H1 (cell line): ENCODE measurements around the gene MRPS25. TPM values are rescaled to one million over a fixed set of nuclear protein-coding genes. Genes with fewer than 3 reads are reported as not detected.

Experiments used
- CTCF ChIA-PET: fragments of 300-600 bp; sonication (Branson Sonifier 250); formaldehyde crosslinking; loops from one replicate; lab custom pipeline; 2021; ENCODE audit not compliant: partially characterized antibody; lab: Charles Lee
- POLR2A ChIA-PET: fragments of 300-600 bp; sonication (Branson Sonifier 250); formaldehyde crosslinking; loops from one replicate; lab custom pipeline; 2021; ENCODE audit warnings: inconsistent platforms; ENCODE audit not compliant: partially characterized antibody; lab: Charles Lee
- DNase-seq, 2 experiments: peaks; one replicate each; pipeline versions ENCODE4 v3.0.0 to v3.0.0-alpha.2; 2010 to 2022; ENCODE audit warnings: low spot score in 2 of 2, low read depth in 1 of 2, mixed read lengths in 1 of 2
- FAIRE-seq: peaks from 2 replicates; lab custom pipeline; 2011; peaks lifted over from hg19 to GRCh38; lab: Jason Lieb, UNC
- H2AFZ ChIP-seq: 2 replicates; pipeline ENCODE4 v1.8.1; 2012; ENCODE audit warnings: low read length, inconsistent platforms
- H2AK5ac ChIP-seq: 2 replicates; pipeline ENCODE4 v1.6.1; 2013; ENCODE audit warnings: low read depth, low read length
- H2BK120ac ChIP-seq: replicated peaks from 2 replicates; pipeline ENCODE3; 2013; ENCODE audit warnings: low read depth, low read length, inconsistent platforms
- H2BK12ac ChIP-seq: 2 replicates; pipeline ENCODE4 v1.6.1; 2013; ENCODE audit warnings: low read depth, low read length
- H2BK15ac ChIP-seq: 2 replicates; pipeline ENCODE4 v1.6.1; 2013; ENCODE audit warnings: low read length
- H2BK20ac ChIP-seq: 2 replicates; pipeline ENCODE4 v1.6.1; 2013; ENCODE audit warnings: low read length
- H2BK5ac ChIP-seq: 2 replicates; pipeline ENCODE4 v1.6.1; 2013; ENCODE audit warnings: low read depth, low read length
- H3K14ac ChIP-seq: 2 replicates; pipeline ENCODE4 v1.6.1; 2013; ENCODE audit warnings: inconsistent platforms; ENCODE audit not compliant: insufficient read length
- H3K18ac ChIP-seq: 2 replicates; pipeline ENCODE4 v1.6.1; 2013; ENCODE audit warnings: low read length; ENCODE audit errors: extremely low read depth
- H3K23ac ChIP-seq: 2 replicates; pipeline ENCODE4 v1.6.1; 2013; ENCODE audit warnings: inconsistent platforms; ENCODE audit not compliant: insufficient read length
- H3K23me2 ChIP-seq: 2 replicates; pipeline ENCODE4 v1.6.1; 2013; ENCODE audit warnings: low read depth, low read length
- H3K27ac ChIP-seq: 2 replicates; pipeline ENCODE4 v1.6.1; 2011; ENCODE audit warnings: low read depth, low read length, inconsistent platforms
- H3K27me3 ChIP-seq, 4 experiments: replicated peaks in 1 of 4; 1 replicate in 1 of 4; 2 replicates in 3 of 4; pipeline versions ENCODE4 v1.6.1 to v1.8.1; 2011 to 2013; ENCODE audit warnings: low read length in 3 of 4, mild to moderate bottlenecking in 3 of 4, inconsistent platforms in 2 of 4, mixed read lengths in 2 of 4, moderate library complexity in 1 of 4; ENCODE audit not compliant: control insufficient read depth in 3 of 4, insufficient read depth in 3 of 4; ENCODE audit errors: extremely low read depth in 1 of 4
- H3K36me3 ChIP-seq, 4 experiments: 2 replicates each; pipeline versions ENCODE4 v1.6.1 to v1.8.1; 2011 to 2013; ENCODE audit warnings: mild to moderate bottlenecking in 4 of 4, low read length in 3 of 4, moderate library complexity in 2 of 4, control low read depth in 1 of 4, inconsistent platforms in 1 of 4; ENCODE audit not compliant: insufficient read depth in 4 of 4, control insufficient read depth in 2 of 4
- H3K4ac ChIP-seq: replicated peaks from 2 replicates; pipeline ENCODE3; 2013; ENCODE audit warnings: low read length, low read depth, mixed read lengths, inconsistent platforms; ENCODE audit not compliant: insufficient read length
- H3K4me1 ChIP-seq, 4 experiments: replicated peaks in 1 of 4; 1 replicate in 1 of 4; 2 replicates in 3 of 4; pipeline versions ENCODE4 v1.6.1 to v1.8.1; 2011 to 2013; ENCODE audit warnings: low read length in 3 of 4, inconsistent platforms in 2 of 4, mixed read lengths in 1 of 4; ENCODE audit not compliant: insufficient read depth in 4 of 4, control insufficient read depth in 3 of 4
- H3K4me2 ChIP-seq, 2 experiments: 2 replicates each; pipeline versions ENCODE4 v1.6.1 to v1.8.1; 2011 to 2013; ENCODE audit warnings: low read depth in 2 of 2, low read length in 2 of 2, control low read depth in 1 of 2, inconsistent platforms in 1 of 2, mild to moderate bottlenecking in 1 of 2; ENCODE audit not compliant: insufficient read depth in 1 of 2
- H3K4me3 ChIP-seq, 4 experiments: fragments of 200-600, 300-600 bp in 1 of 4; sonication (generic), shearing (Covaris generic), sonication (Bioruptor Twin) in 1 of 4; 2 replicates each; pipeline versions ENCODE4 v1.5.1 to v1.8.1; 2011 to 2016; ENCODE audit warnings: low read length in 4 of 4, low read depth in 3 of 4, control low read depth in 2 of 4, inconsistent platforms in 2 of 4, mild to moderate bottlenecking in 2 of 4, mixed read lengths in 1 of 4, moderate library complexity in 1 of 4; ENCODE audit not compliant: insufficient read depth in 2 of 4; ENCODE audit errors: extremely low read depth in 1 of 4
- H3K56ac ChIP-seq: replicated peaks from 2 replicates; pipeline ENCODE3; 2013; ENCODE audit warnings: low read depth, mild to moderate bottlenecking, mixed read lengths, low read length, inconsistent platforms; ENCODE audit not compliant: insufficient read length
- H3K79me1 ChIP-seq: 2 replicates; pipeline ENCODE4 v1.6.1; 2013; ENCODE audit warnings: low read depth, low read length, control low read depth
- H3K79me2 ChIP-seq, 2 experiments: 2 replicates each; pipeline versions ENCODE4 v1.6.1 to v1.8.1; 2012 to 2013; ENCODE audit warnings: low read length in 2 of 2, mild to moderate bottlenecking in 2 of 2, inconsistent platforms in 1 of 2; ENCODE audit not compliant: insufficient read depth in 2 of 2, control insufficient read depth in 1 of 2
- H3K9ac ChIP-seq, 4 experiments: replicated peaks in 1 of 4; 1 replicate in 1 of 4; 2 replicates in 3 of 4; pipeline versions ENCODE4 v1.6.1 to v1.8.1; 2011 to 2013; ENCODE audit warnings: low read depth in 3 of 4, low read length in 3 of 4, control low read depth in 2 of 4, mild to moderate bottlenecking in 2 of 4, moderate library complexity in 2 of 4, inconsistent platforms in 1 of 4; ENCODE audit errors: extremely low read depth in 1 of 4
- H3K9me3 ChIP-seq, 2 experiments: 2 replicates each; pipeline versions ENCODE4 v1.6.1 to v1.8.1; 2012 to 2013; ENCODE audit warnings: mild to moderate bottlenecking in 2 of 2, moderate library complexity in 2 of 2, control low read depth in 1 of 2, inconsistent platforms in 1 of 2, low read depth in 1 of 2, low read length in 1 of 2, mixed read lengths in 1 of 2; ENCODE audit not compliant: insufficient read depth in 2 of 2
- H4K20me1 ChIP-seq, 2 experiments: replicated peaks in 1 of 2; 2 replicates each; pipeline versions ENCODE3 to v1.8.1; 2011 to 2013; ENCODE audit warnings: inconsistent platforms in 2 of 2, low read length in 2 of 2, mild to moderate bottlenecking in 1 of 2; ENCODE audit not compliant: insufficient read depth in 2 of 2, control insufficient read depth in 1 of 2
- H4K5ac ChIP-seq: 2 replicates; pipeline ENCODE4 v1.6.1; 2013; ENCODE audit warnings: low read length, low read depth, mixed read lengths, inconsistent platforms; ENCODE audit not compliant: insufficient read length
- H4K8ac ChIP-seq: 2 replicates; pipeline ENCODE4 v1.8.0; 2013; ENCODE audit warnings: mild to moderate bottlenecking, moderate library complexity, low read length, inconsistent platforms; ENCODE audit not compliant: insufficient read depth; ENCODE audit errors: extremely low read depth
- H4K91ac ChIP-seq: replicated peaks from 2 replicates; pipeline ENCODE3; 2013; ENCODE audit warnings: low read length, mixed read lengths, inconsistent platforms; ENCODE audit not compliant: insufficient read length
- CBX8 ChIP-seq: fragments of 300-800, 300-1000 bp; sonication (generic); IDR thresholded peaks from 2 replicates; pipeline ENCODE4 v1.7.1; 2016; ENCODE audit warnings: low read depth, low read length, borderline replicate concordance
- EZH2 ChIP-seq: fragments of 200-600 bp; sonication (generic); IDR thresholded peaks from 2 replicates; pipeline ENCODE4 v1.7.1; 2012; ENCODE audit warnings: low read depth, mild to moderate bottlenecking, moderate library complexity, low read length, inconsistent platforms; ENCODE audit not compliant: severe bottlenecking
- KDM1A ChIP-seq: fragments of 200-600, 300-600 bp; sonication (generic); IDR thresholded peaks from 2 replicates; pipeline ENCODE4 v1.7.1; 2016; ENCODE audit warnings: mild to moderate bottlenecking, low read length, borderline replicate concordance
- PHF8 ChIP-seq: fragments of 200-600 bp; sonication (generic); conservative IDR thresholded peaks from 2 replicates; pipeline ENCODE4 v1.7.1; 2012; ENCODE audit warnings: low read depth, mild to moderate bottlenecking, inconsistent platforms, low read length, moderate library complexity
- RAD21 ChIP-seq, 2 experiments: IDR thresholded peaks in 1 of 2; conservative IDR thresholded peaks in 1 of 2; 2 replicates each; pipeline ENCODE4 v1.6.1; 2011; ENCODE audit warnings: low read depth in 2 of 2, low read length in 2 of 2, improper control_type of control experiment in 1 of 2, inconsistent platforms in 1 of 2, mild to moderate bottlenecking in 1 of 2, moderate library complexity in 1 of 2
- RFX5 ChIP-seq: IDR thresholded peaks from 2 replicates; pipeline ENCODE4 v1.6.1; 2011; ENCODE audit warnings: low read depth, low read length, improper control_type of control experiment, borderline replicate concordance
- SP1 ChIP-seq: IDR thresholded peaks from 2 replicates; pipeline ENCODE4 v1.6.1; 2011; ENCODE audit warnings: low read depth, low read length
- SP2 ChIP-seq: IDR thresholded peaks from 2 replicates; pipeline ENCODE4 v1.6.1; 2012; ENCODE audit warnings: mild to moderate bottlenecking, low read length, inconsistent platforms
- SRF ChIP-seq: IDR thresholded peaks from 2 replicates; pipeline ENCODE4 v1.6.1; 2011; ENCODE audit warnings: mild to moderate bottlenecking, low read depth, low read length, moderate library complexity
- TCF12 ChIP-seq: IDR thresholded peaks from 2 replicates; pipeline ENCODE4 v1.6.1; 2011; ENCODE audit warnings: low read depth, mild to moderate bottlenecking, low read length
- ZNF274 ChIP-seq: IDR thresholded peaks from 2 replicates; pipeline ENCODE4 v1.7.0; 2012; ENCODE audit warnings: low read length, borderline replicate concordance; ENCODE audit errors: extremely low read depth
- WGBS, 2 experiments: shearing (Covaris generic) in 1 of 2; methylation state at CpG; one replicate each; pipeline versions ENCODE4 v1.1.6 to v1.1.7; 2013 to 2015; ENCODE audit warnings: low lambda C conversion rate in 2 of 2, mixed read lengths in 2 of 2, inconsistent platforms in 1 of 2, low coverage in 1 of 2, missing lambda C conversion rate in 1 of 2; ENCODE audit not compliant: insufficient replicate concordance in 2 of 2, insufficient coverage in 1 of 2, insufficient read length in 1 of 2; ENCODE audit errors: extremely low coverage in 1 of 2, missing lambda C conversion rate in 1 of 2; 5-methylcytosine and 5-hydroxymethylcytosine counted together
- polyA plus RNA-seq, 7 experiments: library from polyadenylated mRNA; depleted of rRNA in 3 of 7; stranded (reverse) in 5 of 7; unstranded in 2 of 7; fragments of >200 nt in 5 of 7; fragments of 200-250 nt in 2 of 7; gene quantifications; 1 replicate in 5 of 7; 2 replicates in 1 of 7; 4 replicates in 1 of 7; pipeline versions ENCODE4 v1.2.1 to v1.2.3, GENCODE V29; 2011 to 2013; ENCODE audit warnings: missing spikeins in 2 of 7, mixed read lengths in 2 of 7
- total RNA-seq: library from RNA; stranded (reverse); fragmentation: NEBNext Ultra II Directional; extraction: Animal tissue kit (Norgen Biotek cat#: 25700); gene quantifications from 2 replicates; pipeline ENCODE4 v1.2.1, GENCODE V29; 2021
- TF ChIP-seq, protein P1 (sequence below): IDR thresholded peaks from 2 replicates; pipeline ENCODE4 v1.6.1; 2011; ENCODE audit warnings: low read depth, mild to moderate bottlenecking, low read length; ENCODE audit not compliant: insufficient read depth

Gene MRPS25
- total and polyA plus RNA-seq, 2 of the 8 experiments (the other 6 are each of a cell fraction or from before 2014, with no cell fraction given) = 23.0 to 56.5 TPM

DNA sequence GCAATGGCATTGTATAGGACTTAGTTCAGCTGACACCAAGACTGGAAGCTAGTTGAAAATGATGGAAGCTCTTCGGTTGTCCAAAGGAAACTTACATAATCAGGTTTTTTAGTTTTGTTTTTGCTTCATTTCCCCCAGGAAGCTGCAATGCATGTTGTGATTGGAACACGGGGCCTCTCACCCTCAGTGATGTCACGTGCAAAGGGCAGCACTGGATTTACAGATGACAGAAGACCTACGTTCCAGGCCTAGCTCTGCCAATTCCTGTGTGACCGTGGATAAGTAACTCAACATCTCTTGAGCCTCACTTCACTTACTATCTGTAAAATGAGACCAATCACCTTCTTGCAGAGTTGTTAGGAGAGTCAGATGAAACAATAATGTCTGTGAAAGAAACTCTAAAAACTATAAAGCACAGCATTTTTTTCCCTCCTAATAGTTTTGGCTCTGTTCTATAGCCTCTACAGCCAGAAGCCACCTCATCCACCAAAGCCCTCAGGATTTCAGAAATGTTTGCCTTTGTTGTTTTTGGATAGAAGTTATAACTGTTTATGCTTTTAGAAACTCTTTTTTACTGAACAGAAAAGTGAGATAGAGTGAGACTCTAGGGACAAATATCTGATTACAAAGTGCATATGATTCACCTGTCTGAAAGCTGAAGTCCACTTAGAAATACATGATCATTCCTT is 29.2 kb upstream of the MRPS25 start:
- Histone ChIP-seq H4K5ac (no peak overlapping the region), H2AK5ac (no peak overlapping the region), H3K4me3 (no peak overlapping the region), H3K27me3 (no peaks in the 10 kb centered on the region), H3K4ac (no peak overlapping the region), H4K8ac (no peak overlapping the region), H3K23me2 (peaks cover 5% of the 10 kb centered on the region), H3K79me1 (peaks cover 3% of the 10 kb centered on the region; the same call in 1 of the 2 replicates), H3K27ac (no peak overlapping the region), H3K9ac (no peak overlapping the region), H3K4me1 (peaks cover 0 to 3% (median 1%) of the 10 kb centered on the region in 4 experiments; a peak in 2 of 7 replicates), H2BK5ac (no peak overlapping the region), H2BK20ac (no peak overlapping the region), H3K23ac (no peak overlapping the region), H3K56ac (no peak overlapping the region), H2BK120ac (no peak overlapping the region), H3K4me2 (no peak overlapping the region), H3K18ac (no peak overlapping the region), H3K9me3 (no peaks in the 10 kb centered on the region), H2BK15ac (no peak overlapping the region), H2BK12ac (no peak overlapping the region), H4K91ac (no peak overlapping the region), H3K14ac (no peak overlapping the region), H3K79me2 (peaks cover 0 to 13% of the 10 kb centered on the region in 2 experiments), H2AFZ (no peak overlapping the region), H4K20me1 (peaks cover 0 to 3% of the 10 kb centered on the region in 2 experiments), H3K36me3 (peaks cover 4 to 19% (median 11%) of the 10 kb centered on the region in 4 experiments; a peak in 6 of 8 replicates)
- DNase-seq = no peak
- WGBS, 2 experiments = 83% methylated on average over 5 of the region's 5 CpGs; no CpG with 5 or more reads in 1 of the 2 experiments
- ChIA-PET POLR2A (interaction anchor here (1.0 kb wide), 1 partner anchor 8 kb away, joined by 5 read pairs; no protein-coding TSS in a partner anchor), CTCF (interaction anchor here (1.2 to 1.4 kb wide), 3 partner anchors 11 to 311 kb away, joined by 3 to 4 read pairs (median 4); no protein-coding TSS in a partner anchor)
- FAIRE-seq = no peak
- no peak for TF ChIP-seq RFX5
- TF ChIP-seq CBX8 = no peak
- TF ChIP-seq, protein P1, sequence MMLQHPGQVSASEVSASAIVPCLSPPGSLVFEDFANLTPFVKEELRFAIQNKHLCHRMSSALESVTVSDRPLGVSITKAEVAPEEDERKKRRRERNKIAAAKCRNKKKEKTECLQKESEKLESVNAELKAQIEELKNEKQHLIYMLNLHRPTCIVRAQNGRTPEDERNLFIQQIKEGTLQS = no peak
- TF ChIP-seq TCF12 = no peak
- TF ChIP-seq EZH2 = no peak
- no peak for TF ChIP-seq PHF8
- no peak for TF ChIP-seq KDM1A
- TF ChIP-seq RAD21 (IDR thresholded peaks at IDR 0.05 in 1 of 2, conservative IDR thresholded peaks at IDR 0.05 in 1 of 2; ENCODE audit: low read depth in 2 of 2, low read length in 2 of 2) = no peak
- TF ChIP-seq SP1 = no peak
- no peak for TF ChIP-seq SRF
- TF ChIP-seq ZNF274 = no peak
- no peak for TF ChIP-seq SP2
